D341Med (cell line): ENCODE measurements around the gene ABCC8.

Experiments used
- DNase-seq: peaks from one replicate; pipeline ENCODE4 v3.0.0; 2012; ENCODE audit warnings: low spot score

Gene ABCC8

DNA sequence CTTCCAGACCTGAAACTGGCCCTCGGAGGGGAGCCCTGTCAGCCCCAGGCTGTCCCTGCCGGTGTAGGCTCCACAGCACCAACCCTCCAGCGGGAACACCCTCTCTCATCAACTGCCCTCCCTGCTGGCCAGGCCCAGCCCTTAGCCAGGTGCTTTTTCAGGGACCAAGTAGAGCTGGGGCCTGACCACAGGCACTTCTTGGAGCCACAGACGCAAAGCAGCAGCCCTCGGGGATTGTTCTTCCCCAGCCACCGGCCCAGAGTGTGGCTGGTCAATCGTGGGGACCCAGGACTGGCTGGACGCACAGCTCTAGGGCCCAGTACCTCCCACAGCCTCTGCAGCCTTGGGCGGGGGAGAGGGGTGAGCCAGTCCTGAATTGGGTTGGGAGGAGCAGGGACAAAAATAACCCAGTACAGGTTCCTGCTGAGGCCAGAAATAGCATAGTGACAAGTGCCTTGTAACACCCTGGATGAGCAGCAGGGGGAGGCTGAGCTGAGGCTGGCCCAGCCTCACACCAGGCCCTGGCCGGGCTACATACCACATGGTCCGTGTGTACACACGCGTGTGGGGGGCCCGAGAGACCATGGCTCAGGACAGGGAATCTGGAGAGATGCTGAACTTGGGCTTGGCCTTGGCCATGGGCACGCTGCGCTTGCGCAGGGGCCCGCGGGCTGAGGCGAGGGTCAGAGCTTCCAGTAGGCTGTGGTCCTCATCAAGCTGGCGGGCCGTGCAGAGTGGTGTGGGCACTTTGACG is 90.1 kb downstream of the ABCC8 start:
- peak; percentile 76 for DNase-seq

DNA sequence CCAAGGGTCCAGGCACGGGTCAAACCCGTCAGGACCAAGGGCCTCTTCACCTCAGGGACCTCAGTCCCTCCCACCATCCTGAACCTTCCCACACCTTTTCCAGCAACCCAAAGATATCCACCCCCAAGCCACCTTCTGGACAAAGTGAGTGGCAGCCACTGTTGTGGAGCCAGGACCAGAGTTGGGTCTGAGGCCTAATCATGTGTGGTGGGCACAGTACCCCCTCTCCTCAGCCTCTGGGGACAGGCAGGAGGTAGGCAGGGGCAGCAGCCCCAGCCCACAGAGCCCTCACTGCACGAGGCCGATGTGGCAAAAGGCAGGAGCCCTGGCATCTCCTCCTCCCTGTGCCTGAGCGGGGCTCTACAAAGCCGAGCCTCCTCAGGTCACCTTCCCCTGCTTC is 90.7 kb downstream of the ABCC8 start:
- no peak for DNase-seq

DNA sequence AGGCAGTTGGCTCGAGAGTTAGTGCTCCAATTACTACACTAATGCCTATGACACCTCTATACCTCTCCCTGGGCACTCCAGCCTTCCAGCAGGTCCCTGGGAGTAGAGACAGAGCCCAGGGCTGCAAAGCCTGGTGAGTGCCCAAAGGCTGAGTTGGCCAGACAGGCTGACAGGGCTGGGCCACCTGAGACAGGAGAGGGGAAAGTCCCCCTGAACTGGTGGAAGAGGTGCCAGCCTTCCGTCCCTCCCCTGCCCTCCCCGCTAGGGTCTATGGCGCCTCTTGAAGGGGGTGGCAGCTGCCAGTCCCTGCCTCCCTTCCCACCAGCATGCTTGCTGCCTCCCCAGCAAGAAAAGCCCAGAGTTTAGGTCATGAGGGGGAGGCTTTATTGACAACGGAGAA is 91.2 kb downstream of the ABCC8 start:
- no peak for DNase-seq

DNA sequence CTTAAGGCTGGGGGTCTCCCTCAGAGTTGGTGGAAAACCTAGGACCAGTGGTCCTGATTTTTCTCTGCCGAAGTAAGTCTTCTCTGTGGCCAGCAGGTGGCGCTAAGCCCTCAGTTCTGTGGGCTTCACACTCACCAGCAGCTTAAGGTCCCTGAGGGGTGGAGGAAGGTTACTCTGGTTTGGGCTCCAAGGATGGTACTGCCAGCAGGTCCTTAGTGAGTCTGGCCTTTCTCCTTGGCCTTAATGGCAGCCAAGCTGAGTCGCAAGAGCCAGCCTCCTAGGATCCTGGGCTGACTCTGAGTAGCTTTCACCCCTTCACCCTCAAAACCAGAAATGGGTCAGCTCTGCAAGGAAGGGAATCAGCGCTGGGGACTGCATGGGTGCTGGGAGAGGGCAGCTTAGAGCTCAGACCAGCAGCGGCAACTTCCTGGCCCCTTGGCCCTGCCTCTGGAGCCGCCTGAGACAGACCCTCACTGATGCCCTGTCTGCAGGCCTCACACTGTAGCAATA is 92.6 kb downstream of the ABCC8 start:
- DNase-seq: peak; percentile 76

DNA sequence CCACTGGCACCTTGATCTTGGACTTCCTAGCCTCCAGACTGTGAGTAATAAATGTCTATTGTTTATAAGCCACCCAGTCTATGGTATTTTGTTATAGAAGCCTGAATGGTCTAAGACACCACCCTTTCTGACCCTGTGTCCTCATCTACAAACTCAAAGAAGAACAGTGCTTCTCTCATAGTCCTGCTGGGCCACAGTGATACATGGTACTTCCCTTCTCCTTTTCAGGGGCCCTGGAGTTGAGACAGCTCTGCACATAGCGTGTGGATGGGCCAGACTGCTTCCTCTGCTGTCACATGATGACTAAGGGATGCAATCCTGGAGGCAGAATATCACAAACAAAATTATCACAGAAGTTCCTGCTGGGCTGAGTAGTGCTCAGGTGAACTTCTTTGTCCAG is 93.2 kb downstream of the ABCC8 start:
- no peak for DNase-seq

DNA sequence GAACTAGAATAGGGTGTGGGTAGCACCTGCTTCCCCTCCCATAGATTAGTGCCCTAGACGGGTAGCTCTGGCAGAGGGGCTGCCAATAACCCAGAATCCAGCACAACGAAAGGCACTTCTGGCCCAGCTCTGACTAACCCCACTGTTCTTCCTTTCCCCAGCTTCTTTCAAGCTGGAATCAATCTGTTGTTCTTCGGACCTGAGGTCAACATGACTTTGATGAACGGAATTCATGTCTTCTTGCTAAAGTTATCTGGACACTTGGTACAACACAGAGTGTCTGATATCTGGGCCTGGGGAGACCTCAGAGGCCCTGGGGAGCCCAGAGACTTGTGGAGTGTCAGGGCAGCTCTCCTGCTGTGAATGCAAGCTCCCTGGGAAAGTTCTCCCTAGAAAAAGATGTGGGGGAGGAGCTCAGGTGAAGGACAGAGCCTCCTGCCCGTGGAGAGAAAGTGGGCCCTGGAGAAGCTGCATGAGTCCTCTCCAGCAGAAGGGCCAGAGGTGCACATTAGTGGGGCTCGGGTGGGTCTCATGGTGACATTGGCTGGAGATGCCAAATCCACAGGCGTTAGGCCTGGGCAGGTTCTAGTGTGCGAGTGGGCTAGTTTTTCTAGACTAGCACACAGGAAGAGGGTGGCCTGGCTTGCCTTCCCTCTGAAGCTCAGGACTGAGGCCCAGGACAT is 94.5 kb downstream of the ABCC8 start:
- no peak for DNase-seq

DNA sequence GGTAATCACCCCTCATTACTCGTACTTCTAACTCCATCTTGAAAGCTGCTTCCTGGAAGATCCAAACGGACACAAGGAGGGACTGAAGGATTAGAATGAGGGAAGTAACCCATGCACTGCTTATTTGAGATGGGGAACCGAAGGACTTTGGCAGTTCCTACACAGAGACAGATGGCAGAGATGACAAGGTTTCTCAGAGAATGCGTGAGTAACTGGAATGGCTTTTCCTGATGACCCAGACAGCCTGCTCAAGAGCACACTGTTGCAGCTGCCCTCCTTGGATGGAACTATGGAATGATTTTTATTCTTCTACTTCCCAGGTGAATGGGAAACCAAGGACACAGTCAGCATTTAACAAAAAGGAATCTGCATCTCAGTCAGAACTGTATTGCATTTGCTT is 95.5 kb downstream of the ABCC8 start:
- no peak for DNase-seq

DNA sequence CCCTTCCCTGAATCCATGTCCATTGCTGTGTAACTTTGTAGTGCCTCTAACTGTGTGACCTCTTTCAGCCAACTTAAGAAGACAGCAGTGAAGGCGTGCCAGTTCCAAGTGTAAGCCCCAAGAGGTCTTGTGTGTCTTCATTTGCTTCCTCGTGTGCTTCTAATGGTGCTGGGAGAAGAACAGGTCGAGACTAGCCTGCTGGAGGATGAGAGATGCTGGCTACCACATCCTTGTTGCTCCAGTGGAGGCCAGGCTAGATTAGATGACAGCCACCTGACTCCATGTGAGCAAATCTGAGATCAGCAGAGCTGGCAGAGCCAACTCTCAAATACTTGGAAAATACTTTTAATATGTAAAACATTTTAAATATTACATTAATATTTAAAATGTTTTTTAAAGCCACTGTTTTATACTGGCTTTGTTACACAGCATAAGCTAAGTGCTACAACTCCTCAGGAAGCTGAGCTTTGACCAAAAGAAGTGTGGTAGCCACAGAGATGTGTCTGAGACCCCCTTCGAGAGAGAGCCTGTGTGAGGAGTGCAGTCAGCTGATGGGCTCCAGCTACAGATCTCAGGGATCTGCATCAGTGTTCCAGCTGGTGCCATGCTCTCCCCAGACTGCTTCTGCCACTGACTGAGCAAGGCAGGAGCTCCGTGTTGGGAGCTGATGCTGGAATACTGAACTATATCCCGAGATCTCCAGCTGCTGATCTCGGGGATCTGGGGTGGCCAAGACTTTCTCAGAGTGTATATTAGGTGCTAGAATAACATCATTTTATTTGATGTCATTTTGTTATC is 97.1 kb downstream of the ABCC8 start:
- no peak for DNase-seq

DNA sequence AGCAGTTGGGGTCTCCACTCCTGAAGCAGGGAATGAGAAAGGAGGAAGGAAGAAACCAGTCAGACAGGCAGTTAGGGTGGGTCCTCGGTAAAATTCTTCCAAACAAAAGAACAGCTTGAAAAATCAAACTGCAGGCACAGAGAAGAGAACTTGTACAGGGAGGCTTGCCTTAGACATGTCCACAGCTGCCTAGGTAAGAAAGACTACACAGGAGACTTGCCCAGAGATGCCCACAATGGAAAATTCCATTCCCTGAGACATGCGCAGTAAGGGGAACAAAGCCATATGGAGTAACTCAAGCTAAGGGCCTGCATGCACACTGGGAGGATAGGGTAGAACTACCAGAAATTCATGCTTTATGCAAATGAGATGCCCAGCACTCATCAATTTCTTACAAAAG is 98.0 kb downstream of the ABCC8 start:
- DNase-seq: no peak

DNA sequence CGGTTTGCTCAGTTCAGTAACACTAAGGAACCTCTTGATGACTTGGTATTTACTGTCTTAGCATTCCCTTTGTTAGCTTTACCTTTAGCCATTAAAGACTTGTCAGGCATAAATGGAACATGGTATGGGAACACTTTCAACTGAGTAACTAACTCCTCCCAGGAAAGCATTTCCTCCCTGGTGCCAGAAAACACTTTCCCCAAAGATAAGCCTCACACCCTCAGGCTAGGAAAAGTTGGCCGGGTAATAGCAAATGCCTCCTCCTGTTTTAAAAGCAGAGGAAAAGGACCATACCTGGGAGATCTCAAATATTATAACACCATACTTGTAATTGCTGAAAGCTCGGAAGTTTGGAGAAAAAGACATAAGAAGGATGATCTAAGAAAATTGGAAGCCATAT is 100.2 kb downstream of the ABCC8 start:
- DNase-seq: no peak

DNA sequence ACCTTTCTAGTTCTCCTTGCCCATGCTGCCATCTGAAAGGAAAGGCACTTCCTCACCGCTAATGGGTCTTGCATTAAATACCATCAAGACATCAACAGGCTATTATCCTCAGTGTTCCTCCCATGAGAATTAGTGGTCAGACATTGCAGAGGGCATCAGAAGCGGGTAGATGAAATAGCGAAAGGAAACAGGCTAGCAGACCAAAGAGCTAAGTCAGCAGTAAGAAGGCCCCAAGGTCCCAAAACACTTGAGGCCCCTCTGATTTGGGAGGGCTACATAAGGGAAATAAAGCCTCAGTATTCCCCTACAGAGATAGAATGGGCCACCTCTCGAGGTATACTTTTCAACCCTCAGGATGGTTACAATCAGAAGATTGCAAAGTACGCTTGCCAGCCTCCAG is 101.1 kb downstream of the ABCC8 start:
- DNase-seq: no peak

DNA sequence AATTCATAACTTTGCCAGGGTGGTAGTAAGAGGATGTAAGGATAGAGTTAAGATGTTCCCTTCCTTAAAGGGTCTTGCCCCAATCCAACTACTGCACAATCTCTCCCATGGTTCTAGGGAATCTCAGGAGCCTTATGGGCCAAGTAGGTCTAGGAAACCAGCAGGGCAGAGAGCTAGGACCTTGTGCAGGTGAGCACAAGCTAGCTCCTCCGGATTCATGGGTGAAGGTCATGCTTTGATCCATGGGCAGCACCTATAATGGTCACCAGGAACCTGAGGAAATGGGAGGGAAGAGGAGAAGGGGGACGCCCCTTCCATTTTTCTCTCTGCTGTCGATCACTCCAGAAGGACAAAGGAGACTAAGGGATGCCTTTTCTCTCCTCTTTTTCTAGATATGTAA is 105.0 kb downstream of the ABCC8 start:
- DNase-seq: no peak

DNA sequence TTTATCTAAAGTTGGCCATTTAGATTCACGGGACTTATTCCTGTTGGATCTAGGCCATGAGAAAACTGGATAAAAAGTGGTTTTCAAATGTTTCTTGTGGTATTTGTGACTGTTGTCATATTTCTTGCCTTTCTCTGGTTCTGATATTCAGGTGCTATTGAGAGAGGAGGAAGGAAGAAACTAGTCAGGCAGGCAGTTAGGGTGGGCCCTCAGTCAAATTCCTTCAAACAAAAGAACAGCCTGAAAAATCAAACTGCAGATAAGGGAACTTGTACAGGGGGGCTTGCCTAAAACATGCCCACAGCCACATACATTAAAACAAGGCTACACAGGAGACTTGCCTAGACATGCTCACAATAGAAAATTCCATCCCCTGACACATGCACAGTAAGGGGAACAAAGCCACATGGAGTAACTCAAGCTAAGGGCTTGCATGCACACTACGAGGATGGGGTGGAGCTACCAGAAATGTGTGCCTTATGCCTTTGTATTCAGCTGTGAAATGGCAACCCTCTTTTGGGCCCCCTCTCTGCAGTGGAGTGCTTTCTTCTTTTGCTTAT is 106.9 kb downstream of the ABCC8 start:
- DNase-seq: no peak

DNA sequence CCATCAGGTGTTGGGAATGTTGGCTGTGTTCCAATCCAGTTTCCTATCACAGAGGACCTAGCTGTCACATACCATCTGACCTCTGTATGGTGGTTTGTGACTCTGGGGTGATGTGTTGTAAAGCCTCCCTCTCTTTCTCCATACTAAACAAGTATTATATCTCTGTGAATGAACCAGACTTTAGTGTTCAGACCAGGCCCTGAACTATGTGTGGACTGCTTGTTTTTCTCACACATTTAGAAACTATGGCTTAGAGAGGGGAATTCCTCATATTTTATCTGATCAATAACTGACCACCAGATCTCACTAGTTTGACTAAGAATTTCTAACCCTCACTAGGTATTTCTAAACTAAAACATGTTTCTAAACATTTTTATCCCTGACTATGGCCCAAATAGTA is 107.6 kb downstream of the ABCC8 start:
- no peak for DNase-seq

DNA sequence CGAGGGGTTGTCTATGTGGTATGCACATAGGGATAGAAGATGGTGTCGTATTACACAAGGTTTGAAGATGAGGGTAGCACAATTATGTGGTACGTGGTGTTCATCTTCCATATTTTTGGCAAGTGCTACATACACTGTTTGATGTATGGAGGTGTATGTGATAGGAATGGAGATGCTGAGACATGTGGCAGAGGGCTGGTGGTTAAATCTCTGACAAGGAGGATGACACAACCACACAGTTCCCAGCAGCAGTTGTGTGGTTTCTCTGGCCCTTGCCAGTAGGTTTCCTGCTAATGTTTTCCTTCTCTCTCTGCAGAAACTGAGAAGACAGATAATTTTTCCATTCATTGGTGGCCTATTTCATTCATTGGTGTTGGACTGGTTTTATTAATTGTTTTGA is 108.1 kb downstream of the ABCC8 start:
- DNase-seq: no peak

DNA sequence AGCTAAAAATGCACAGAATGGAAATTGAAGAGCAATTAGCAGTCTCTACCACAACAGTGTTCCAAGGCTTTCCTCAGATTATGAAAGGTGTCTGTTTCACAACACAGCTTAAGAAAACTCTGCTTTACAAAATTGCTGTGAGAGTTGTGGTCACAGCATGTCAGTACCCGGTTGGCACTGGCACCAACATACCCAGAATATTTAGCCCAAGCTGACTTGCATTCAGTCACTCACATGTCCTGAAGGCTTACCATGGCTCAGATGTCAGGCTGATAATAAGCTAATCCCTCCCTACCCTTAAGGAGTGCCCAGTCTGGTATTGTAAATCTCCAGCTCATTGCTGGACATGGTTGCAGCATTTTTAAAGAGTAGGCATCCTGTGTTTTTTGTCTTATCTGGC is 110.2 kb downstream of the ABCC8 start:
- no peak for DNase-seq

DNA sequence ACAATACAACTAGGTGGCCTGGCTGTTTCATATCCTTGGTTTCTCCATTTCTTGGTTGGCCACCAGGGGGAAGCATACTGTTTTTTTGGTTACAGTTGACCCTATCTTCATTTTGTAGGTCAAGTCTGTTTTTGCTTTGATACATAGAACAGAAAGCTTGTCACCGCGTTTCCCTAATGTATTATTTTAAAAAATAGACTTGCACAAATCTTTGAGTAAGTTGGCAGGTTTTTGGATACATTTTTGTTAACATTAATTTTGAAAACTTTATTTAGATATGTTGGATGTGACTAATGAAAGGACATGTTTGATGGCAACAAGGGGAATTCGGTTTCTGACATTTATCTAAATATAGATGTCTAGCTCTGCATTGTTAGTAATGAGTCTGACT is 122.0 kb downstream of the ABCC8 start:
- DNase-seq: peak; percentile 57

DNA sequence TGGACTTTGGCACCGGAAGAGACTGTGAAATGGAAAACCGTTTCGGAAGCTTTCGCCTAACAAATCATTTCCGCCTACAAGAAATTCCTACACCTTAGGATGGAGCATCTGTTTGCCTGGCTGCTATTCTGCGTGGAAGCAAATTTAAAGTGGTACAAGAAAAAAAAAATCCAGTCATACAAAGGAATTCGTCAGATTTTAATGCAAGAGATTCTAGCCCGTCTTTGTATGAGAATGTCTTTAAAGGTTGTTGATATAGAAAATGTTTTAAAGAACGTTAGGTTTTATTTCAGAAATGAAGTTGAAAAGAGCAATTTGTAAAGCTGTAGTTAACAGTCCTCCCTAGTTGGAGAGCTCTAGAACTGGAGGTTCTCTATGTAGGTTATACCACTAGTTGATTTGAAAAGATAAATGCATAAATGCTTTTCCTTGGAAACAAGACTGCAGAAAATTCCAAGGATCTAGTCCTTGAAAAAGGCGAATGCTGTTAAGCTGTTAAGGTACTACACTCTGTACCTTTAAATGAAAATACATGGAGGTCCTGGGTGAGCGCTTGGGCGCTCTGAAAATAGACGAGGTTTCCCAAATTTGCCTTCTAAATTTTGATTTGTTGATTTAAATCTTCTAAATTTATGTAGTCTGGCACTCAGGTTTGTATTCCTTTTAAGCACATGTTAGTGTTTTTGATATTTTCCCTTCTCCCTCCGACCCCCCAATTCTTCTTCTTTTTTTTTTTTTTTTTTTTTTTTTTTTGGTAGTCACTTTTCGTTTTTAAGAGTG is 122.6 kb downstream of the ABCC8 start:
- no peak for DNase-seq

DNA sequence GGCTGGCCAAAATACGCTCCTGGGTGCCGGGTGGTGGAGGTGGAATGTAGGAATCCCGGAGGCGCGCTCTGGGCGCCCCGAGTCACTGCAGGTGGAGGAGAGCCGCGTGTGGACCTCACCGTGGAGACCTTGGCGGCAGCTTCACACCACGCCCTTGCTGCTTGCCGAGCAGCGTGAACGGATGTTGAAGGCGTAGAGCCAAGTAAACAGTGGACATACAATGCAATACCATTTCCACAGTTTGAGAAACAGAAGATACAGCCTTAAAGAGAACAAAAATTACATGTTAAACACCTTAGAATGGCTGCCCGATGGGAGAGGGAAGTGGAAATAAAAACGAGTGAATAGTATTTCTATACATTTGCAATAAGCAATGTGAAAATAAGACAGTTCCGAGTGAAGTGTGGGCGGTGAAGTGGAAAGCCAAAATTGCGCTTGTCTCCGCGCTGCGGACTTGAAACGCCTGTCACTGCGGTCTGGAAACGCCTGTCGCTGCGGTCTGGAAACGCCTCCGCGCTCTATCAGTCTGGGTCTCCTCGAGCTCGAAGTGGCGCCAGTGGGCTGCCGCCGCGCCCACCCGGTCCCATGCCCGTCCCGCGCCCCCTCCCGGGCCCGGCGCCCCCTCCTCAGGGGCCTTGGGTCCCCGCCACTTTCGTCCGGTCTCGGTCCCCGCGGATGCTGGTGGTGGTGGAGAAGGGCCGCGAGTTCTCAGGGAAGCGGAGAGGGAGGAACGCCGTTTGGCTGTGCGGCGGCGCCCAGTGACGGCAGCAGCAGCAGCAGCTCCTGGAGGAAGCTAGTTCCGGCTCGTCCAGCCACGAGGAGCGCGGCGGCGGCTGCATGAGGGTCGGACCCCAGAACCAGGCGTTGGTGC is 123.5 kb downstream of the ABCC8 start:
- peak; percentile 85 for DNase-seq

DNA sequence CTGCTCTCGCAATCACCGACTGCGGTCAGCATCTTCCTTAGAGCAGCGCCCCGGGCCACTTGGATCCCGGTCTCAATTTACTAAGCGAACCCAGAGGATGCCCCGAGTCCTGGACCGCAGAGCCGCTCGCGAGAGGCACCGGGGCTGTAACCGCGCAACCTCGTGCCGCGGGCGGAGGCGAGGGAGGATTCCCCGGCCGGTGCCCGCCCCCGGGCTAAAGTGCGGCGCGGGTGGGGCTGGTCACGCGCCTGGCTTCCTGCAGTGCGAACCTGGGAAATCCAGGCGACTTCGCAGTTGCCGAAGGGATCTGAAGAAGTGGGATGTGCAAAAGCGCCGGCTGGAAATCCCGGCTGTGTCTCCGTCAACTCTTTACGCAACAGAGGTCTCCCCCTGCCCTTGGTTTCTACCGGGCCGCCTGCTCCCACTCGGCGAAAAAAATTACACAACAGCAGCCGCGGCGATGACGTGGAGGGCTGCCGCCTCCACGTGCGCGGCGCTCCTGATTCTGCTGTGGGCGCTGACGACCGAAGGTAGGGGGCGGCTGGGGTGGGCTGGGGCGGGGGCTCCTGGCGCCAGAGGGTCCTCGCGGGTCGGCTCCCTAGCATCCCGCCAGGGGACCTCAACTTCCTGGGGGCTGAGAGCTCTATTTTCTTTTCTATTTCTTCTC is 125.0 kb downstream of the ABCC8 start, which contains the start of gene NCR3LG1:
Gene NCR3LG1, plus strand, starts transcription at position 291 of the 667 bp plus-strand sequence. Its CDS starts 170 bp downstream, at position 461.
- DNase-seq: peak; percentile 40
